GM20431 (cell line): Measurements from ENCODE around the gene CORO1A.
"Not testable (repeated sequence)": the region's sequence is repeated elsewhere in the genome, so short reads cannot be mapped to it uniquely, and the experiment has no call there.

ENCODE experiments used
- in situ Hi-C: fragments of 300-500 bp; cut with MseI, MboI; formaldehyde crosslinking; loops from one replicate; pipeline ENCODE4 v1.15.0; 2020; ENCODE audit warnings: low sequenced_read_pairs; ENCODE audit not compliant: unreplicated experiment

The CORO1A gene

DNA sequence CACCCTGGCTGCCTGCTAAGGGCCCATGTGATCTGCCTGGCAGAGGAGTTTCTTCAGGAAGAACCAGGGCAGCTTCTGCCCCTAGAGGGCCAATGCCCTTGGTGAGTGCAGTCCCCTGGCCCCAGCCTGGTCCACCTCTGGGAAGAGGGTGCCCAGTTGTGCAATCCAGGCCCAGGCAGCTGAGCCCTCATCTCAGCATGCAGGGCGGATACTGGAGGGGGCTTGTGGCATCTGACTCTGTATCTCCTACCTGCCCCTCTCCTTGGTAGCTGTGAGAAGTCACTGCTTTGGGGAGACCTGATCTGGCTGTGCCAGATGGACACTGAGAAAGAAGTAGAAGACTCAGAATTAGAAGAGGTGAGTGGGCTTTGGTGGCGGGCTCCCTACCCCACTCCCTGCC is 13.6 kb downstream of the CORO1A start:
- in situ Hi-C loops: not testable (repeated sequence)

- in situ Hi-C loops: not testable (repeated sequence)
Observed at GRCh38 chr16:30199049-30199448, 15.6 kb downstream of the CORO1A start, which contains the start of gene SULT1A3. Gene SULT1A3, plus strand, starts transcription at chr16:30199255. Its CDS starts 1,474 bp downstream, at chr16:30200729.

DNA sequence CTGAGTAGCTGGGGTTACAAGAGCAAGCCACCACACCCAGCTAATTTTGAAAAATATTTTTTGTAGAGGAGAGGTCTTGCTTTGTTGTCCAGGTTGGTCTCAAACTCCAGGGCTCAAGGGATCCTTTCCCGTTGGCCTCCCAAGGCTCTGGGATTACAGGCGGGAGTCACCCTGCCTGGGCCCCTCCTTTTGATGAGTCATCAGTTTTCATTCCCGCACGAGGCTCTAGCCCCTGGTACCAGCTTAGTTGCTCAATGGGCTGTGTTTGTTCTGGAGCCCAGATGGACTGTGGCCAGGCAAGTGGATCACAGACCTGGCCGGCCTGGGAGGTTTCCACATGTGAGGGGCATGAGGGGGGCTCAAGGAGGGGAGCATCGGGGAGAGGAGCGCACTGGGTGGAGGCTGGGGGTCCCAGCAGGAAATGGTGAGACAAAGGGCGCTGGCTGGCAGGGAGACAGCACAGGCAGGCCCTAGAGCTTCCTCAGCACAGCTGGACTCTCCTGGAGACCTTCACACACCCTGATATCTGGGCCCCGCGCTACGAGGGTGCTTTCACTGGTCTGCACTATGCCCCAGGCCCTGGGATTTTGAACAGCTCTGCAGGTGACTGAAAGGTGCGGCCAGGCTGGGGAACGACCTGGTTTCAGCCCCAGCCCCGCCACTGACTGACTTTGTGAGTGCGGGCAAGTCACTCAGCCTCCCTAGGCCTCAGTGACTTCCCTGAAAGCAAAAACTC is 16.4 kb downstream of the CORO1A start:
- in situ Hi-C loops: not testable (repeated sequence)

DNA sequence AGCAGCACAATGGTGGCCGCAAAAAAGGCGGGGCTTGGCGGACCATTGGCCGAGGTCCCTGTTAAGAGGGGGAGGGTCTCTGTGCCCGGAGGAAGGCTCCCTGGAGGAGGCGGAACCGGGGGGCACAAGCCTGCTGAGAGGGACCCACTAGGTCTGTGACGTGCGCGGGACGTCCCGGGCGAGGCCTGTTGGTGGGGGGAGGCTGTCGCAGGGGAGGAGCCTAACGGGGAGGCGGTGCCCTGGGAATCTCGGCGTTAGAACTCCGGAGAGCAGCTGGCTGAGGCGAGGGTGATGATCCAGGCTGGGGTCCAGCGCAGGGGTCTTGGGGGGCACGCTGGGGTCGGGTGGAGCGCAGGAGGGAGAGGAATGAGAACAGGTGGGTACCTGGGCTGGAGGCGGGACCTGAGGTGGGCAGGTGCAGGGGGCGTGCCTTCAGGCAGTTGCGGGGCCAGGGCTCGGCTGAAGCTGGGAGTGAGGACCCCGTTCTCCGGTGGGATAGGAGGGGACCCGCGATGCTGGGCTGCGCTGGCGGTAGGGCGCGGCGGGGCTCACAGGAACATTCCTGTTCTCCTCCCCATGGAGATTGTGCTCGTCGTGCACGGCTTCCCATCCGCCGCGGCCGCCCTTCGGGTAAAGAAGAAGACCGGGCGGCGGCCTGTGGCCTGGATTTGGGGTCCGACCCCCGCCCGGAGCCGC is 22.3 kb downstream of the CORO1A start:
- in situ Hi-C loops: not testable (repeated sequence)

GRCh38 chr16:30206252-30206651 is 22.9 kb downstream of the CORO1A start:
- in situ Hi-C loops: not testable (repeated sequence)

- in situ Hi-C loops: not testable (repeated sequence)
Observed at GRCh38 chr16:30207063-30207704, 23.8 kb downstream of the CORO1A start.

DNA sequence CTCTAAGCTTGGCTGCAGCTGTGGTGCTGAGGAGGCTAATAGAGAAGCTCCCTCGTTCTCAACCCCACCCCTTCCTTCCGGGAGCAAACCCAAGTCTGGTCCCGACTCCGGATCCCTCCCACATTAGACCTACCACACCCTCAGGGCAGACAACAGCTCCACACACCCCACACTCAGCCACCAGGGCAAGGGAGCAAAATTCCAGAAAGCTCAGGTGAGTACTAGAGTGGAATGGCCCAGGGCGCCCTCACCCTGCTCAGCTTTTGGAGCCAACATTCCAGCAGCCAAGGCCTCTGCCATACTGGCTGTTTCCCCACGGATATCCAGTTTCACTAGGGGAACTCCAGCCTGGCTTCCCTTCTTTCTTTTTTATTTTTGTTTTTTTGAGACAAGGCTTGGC is 25.6 kb downstream of the CORO1A start:
- in situ Hi-C loops: not testable (repeated sequence)

GRCh38 chr16:30211414-30211813 is 28.0 kb downstream of the CORO1A start:
- in situ Hi-C loops: not testable (repeated sequence)

DNA sequence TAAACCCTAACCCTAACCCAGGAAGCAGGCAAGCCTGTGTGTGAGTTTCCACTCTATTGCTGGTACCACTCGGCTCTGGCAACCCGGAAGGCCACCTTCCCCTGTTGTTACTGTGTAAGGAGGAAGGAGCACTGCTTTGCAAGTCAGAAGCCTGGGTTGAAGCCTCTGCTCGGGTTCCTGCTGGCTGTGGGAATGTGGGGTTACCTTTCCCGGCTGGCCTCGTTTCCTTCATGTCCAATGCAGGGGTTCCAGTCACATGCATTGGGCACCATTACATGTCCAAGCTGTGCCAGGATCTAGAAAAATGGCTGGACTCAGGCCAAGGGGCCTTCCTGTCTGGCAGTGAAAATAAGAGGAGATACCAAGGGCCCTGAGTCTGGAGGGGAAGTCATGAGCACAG is 33.7 kb downstream of the CORO1A start:
- in situ Hi-C loops: not testable (repeated sequence)
